Endothelial cell of umbilical vein (primary cell): ENCODE results near the gene MAGOHB.

Experiments used
- EZH2 ChIP-seq: IDR thresholded peaks from 2 replicates; pipeline ENCODE4 v1.6.1; 2012; ENCODE audit warnings: borderline replicate concordance, low read depth, mild to moderate bottlenecking, moderate library complexity, low read length, inconsistent platforms; ENCODE audit not compliant: severe bottlenecking
- FOS ChIP-seq: IDR thresholded peaks from 2 replicates; pipeline ENCODE4 v1.6.1; 2011; ENCODE audit warnings: mild to moderate bottlenecking, low read length, moderate library complexity, borderline replicate concordance; ENCODE audit not compliant: insufficient read depth
- GATA2 ChIP-seq: IDR thresholded peaks from 2 replicates; pipeline ENCODE4 v1.7.0; 2011; ENCODE audit warnings: low read depth, mild to moderate bottlenecking, moderate library complexity, mixed read lengths, low read length; ENCODE audit not compliant: insufficient read length, insufficient read depth
- JUN ChIP-seq: IDR thresholded peaks from 2 replicates; pipeline ENCODE4 v1.6.1; 2011; ENCODE audit warnings: borderline replicate concordance, low read depth; ENCODE audit not compliant: insufficient read length, insufficient read depth
- MYC ChIP-seq: IDR thresholded peaks from one replicate; pipeline ENCODE4 v1.6.1; 2011; ENCODE audit warnings: mild to moderate bottlenecking, low read depth, low read length
- POLR2A ChIP-seq: IDR thresholded peaks from 2 replicates; pipeline ENCODE4 v1.6.1; 2012; ENCODE audit warnings: low read depth, mild to moderate bottlenecking, control low read depth, low read length
- POLR2AphosphoS5 ChIP-seq: IDR thresholded peaks from 2 replicates; pipeline ENCODE4 v1.6.1; 2012; ENCODE audit warnings: low read depth, mild to moderate bottlenecking, control low read depth, low read length, moderate library complexity; ENCODE audit not compliant: insufficient read depth
- TF ChIP-seq, protein P1 (sequence below), 2 donors: IDR thresholded peaks; 1 replicate in 1 of 2; 2 replicates in 1 of 2; pipeline ENCODE4 v1.5.1; 2011; ENCODE audit warnings: low read length in 2 of 2, mild to moderate bottlenecking in 2 of 2, moderate library complexity in 2 of 2, control low read depth in 1 of 2, inconsistent platforms in 1 of 2, low read depth in 1 of 2; ENCODE audit not compliant: insufficient read depth in 1 of 2; ENCODE audit errors: extremely low read depth in 1 of 2
- TF ChIP-seq, protein P2 (sequence below): IDR thresholded peaks from 2 replicates; pipeline ENCODE4 v1.6.1; 2011; ENCODE audit not compliant: insufficient read depth, insufficient read length

DNA sequence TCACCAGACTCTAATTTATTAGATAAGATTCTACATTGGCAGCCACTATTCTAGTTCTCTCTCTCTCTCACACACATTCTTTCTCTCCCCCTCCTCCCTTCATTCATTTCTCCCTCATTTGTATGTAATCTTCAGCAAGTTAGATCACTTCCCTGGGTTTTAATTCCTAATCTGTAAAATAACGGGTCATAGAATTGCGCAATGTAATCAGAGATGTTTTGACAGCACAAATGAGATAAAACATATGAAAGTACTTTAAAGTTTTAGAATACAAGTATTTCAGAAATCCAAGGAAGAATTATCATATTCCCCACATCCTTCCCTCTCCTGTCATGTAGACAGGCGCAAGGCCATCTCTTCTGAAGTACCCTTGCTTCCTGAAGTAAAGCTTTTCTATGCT, 38.8 kb upstream of the MAGOHB start:
- TF ChIP-seq, protein P1, sequence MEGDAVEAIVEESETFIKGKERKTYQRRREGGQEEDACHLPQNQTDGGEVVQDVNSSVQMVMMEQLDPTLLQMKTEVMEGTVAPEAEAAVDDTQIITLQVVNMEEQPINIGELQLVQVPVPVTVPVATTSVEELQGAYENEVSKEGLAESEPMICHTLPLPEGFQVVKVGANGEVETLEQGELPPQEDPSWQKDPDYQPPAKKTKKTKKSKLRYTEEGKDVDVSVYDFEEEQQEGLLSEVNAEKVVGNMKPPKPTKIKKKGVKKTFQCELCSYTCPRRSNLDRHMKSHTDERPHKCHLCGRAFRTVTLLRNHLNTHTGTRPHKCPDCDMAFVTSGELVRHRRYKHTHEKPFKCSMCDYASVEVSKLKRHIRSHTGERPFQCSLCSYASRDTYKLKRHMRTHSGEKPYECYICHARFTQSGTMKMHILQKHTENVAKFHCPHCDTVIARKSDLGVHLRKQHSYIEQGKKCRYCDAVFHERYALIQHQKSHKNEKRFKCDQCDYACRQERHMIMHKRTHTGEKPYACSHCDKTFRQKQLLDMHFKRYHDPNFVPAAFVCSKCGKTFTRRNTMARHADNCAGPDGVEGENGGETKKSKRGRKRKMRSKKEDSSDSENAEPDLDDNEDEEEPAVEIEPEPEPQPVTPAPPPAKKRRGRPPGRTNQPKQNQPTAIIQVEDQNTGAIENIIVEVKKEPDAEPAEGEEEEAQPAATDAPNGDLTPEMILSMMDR (IDR thresholded peaks at IDR 0.05; ENCODE audit: extremely low read depth in 1 of 2, insufficient read depth in 1 of 2, low read depth in 1 of 2, low read length in 2 of 2), result no peak
- no peak for TF ChIP-seq EZH2
- no peak for TF ChIP-seq POLR2A
- TF ChIP-seq POLR2AphosphoS5, result no peak
- TF ChIP-seq, protein P2, sequence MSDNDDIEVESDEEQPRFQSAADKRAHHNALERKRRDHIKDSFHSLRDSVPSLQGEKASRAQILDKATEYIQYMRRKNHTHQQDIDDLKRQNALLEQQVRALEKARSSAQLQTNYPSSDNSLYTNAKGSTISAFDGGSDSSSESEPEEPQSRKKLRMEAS, result no peak
- TF ChIP-seq GATA2, result no peak
- TF ChIP-seq JUN, result no peak
- no peak for TF ChIP-seq MYC
- no peak for TF ChIP-seq FOS
